Measurements from ENCODE around the gene TSPYL2. TPM values are rescaled to one million over a fixed set of nuclear protein-coding genes. Genes with fewer than 3 reads are reported as not detected.

The TSPYL2 gene
- total and polyA plus RNA-seq, 8 donors = 11.8 to 134 (median 24.0) TPM

DNA sequence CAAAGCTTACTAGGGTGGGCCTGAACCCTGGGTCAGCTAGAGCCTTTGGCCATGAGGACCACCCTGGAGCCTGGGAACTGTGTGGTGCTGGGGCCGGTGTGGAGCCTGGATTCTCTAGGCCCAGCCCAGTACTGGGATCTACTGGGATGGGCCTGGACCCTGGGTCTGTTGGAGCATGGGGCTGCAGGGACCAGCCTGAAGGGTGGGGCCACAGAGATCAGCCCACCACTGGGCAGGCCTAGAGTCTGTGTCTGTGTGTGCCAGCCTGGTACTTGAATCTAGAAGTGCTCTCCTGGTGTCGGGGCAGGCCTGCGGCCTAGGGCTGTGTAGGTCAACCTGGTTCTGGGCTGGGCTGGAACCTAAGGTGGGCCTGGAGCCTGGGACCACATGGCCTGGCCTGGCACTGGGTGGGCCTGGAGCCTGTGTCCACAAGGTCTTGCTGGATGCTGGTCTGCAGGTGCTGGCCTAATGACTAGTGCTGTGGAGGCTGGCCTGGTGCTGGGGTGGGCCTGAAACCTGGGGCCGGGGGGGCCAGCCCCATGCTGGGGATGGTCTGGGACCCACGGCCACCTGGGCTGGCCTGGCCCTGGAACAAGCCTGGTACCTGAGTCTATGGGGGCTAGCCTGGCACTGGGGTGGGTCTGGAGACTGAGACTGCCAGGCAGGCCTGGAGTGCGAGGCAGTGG, 32.8 kb downstream of the TSPYL2 start:
- Histone ChIP-seq H3K4me3 (no peak overlapping the region), H3K27ac (no peak overlapping the region), H3K9me3 (no peaks in the 10 kb centered on the region), H3K27me3 (no peaks in the 10 kb centered on the region), H3K36me3 (no peaks in the 10 kb centered on the region), H3K4me1 (no peaks in the 10 kb centered on the region)
- intact Hi-C loops (cut with DNase I) = no loop called here
- no peak for ATAC-seq
- DNase-seq = peak in 1 of 6 donors; percentile 67
- 89 to 98% methylated on average over 5 to 6 of the region's 6 CpGs for WGBS, 2 donors
- no peak for FAIRE-seq
- TF ChIP-seq, protein P1, sequence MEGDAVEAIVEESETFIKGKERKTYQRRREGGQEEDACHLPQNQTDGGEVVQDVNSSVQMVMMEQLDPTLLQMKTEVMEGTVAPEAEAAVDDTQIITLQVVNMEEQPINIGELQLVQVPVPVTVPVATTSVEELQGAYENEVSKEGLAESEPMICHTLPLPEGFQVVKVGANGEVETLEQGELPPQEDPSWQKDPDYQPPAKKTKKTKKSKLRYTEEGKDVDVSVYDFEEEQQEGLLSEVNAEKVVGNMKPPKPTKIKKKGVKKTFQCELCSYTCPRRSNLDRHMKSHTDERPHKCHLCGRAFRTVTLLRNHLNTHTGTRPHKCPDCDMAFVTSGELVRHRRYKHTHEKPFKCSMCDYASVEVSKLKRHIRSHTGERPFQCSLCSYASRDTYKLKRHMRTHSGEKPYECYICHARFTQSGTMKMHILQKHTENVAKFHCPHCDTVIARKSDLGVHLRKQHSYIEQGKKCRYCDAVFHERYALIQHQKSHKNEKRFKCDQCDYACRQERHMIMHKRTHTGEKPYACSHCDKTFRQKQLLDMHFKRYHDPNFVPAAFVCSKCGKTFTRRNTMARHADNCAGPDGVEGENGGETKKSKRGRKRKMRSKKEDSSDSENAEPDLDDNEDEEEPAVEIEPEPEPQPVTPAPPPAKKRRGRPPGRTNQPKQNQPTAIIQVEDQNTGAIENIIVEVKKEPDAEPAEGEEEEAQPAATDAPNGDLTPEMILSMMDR (IDR thresholded peaks at IDR 0.05) = no peak

DNA sequence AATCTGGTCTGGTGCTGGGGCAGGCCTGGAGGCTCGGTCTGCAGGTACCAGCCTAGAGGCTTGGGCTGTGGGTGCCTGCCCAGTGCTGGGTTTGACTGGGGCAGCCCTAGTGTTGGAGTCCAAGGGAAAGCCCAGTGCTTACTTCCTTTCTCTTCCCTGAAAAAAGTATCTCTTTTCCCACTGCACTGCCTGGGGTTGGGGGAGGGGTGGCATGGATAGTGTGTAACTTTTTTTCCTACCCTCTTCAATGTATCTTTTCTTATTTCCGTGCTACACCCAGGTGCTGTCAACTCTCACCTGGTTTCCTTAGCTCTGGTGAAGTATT, 33.3 kb downstream of the TSPYL2 start:
- FAIRE-seq (no peak), DNase-seq (no peak), ATAC-seq (no peak)
- intact Hi-C loops (cut with DNase I) = no loop called here
- Histone ChIP-seq H3K27me3 (no peaks in the 10 kb centered on the region), H3K27ac (no peak overlapping the region), H3K9me3 (no peaks in the 10 kb centered on the region), H3K4me1 (no peaks in the 10 kb centered on the region), H3K4me3 (no peak overlapping the region), H3K36me3 (no peaks in the 10 kb centered on the region)
- 83 to 96% methylated on average over 2 of the region's 2 CpGs for WGBS, 2 donors
- TF ChIP-seq, protein P1 (IDR thresholded peaks at IDR 0.05) = no peak

DNA sequence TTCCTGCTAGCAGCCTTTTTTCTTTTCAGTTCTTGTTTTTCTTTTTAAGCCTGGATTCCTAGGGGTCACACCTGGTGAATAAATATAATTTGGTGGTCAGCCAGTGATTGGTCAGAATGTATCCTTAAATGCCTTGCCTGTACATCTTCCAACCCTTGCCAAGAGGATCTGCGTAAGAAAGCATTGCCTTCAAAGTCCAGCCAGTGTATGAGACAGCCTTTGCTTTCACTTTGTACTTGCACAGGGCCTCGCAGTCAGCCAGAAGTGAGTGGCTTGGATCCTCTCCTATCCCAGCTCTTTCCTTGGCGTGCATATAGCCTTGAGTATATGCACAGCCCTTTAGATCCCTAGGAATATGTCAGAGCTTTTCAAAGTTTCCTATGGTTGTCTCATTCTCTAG, 33.9 kb downstream of the TSPYL2 start:
- DNase-seq = no peak
- Histone ChIP-seq H3K4me1 (no peaks in the 10 kb centered on the region), H3K36me3 (no peaks in the 10 kb centered on the region), H3K4me3 (no peak overlapping the region), H3K27ac (no peak overlapping the region), H3K9me3 (no peaks in the 10 kb centered on the region), H3K27me3 (no peaks in the 10 kb centered on the region)
- intact Hi-C loops (cut with DNase I) = no loop called here
- 79 to 93% methylated on average over 3 of the region's 3 CpGs for WGBS, 2 donors
- TF ChIP-seq, protein P1 (IDR thresholded peaks at IDR 0.05) = no peak
- peak in 1 of 4 donors; percentile 35 for ATAC-seq
- FAIRE-seq = no peak

DNA sequence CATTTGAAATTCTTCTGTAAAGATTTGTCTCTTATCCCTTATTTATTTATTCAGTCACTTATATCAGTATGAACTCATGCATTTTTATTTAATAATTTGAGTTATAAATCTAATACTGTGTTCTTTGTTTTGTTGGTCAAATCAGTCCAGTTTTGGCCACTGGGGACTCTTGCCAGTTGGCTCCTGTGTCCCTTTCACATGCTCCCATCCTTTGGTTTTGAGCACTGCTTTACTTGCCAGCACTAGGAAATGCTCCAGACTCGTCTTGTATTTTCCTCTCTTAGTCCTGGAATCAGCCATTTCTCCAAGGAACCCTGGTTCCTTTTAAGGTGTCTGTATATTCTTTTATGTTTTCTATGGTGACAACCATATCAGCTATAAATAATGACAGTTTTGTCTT, 39.8 kb downstream of the TSPYL2 start:
- no peak overlapping the region for H3K27ac ChIP-seq
- 33 to 61% methylated on average over 1 of the region's 1 CpG for whole genome bisulfite sequencing, 2 donors
- DNase-seq (no peak), ATAC-seq (no peak), FAIRE-seq (no peak)
- H3K27me3 ChIP-seq = no peaks in the 10 kb centered on the region
- no peaks in the 10 kb centered on the region for H3K9me3 ChIP-seq
- no peaks in the 10 kb centered on the region for H3K4me1 ChIP-seq
- TF ChIP-seq, protein P1 (IDR thresholded peaks at IDR 0.05) = no peak
- H3K36me3 ChIP-seq = no peaks in the 10 kb centered on the region
- intact Hi-C loops (cut with DNase I) = no loop called here
- H3K4me3 ChIP-seq = no peak overlapping the region

DNA sequence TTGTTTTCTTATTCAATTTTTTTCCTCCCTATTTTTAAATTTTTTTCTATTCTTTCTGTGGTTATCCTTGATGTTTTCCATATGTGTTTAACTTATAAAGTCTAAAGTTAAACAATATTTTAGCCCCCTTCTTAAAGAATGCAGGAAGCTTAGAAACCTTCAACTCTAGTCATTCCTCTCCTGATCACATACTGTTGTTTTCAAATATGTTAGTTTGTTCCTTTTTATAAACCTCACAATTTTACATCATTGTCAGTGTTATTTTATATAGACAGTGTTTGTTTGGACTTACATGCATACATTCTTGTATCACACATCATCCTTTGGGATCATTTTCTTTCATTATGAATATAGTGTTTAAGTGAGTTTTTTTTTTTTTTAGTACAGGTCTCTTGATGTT, 43.3 kb downstream of the TSPYL2 start:
- Histone ChIP-seq H3K4me3 (no peak overlapping the region), H3K9me3 (no peaks in the 10 kb centered on the region), H3K4me1 (no peaks in the 10 kb centered on the region), H3K36me3 (no peaks in the 10 kb centered on the region), H3K27me3 (peaks cover 0 to 1% (median 0%) of the 10 kb centered on the region in 4 donors), H3K27ac (no peak overlapping the region)
- ATAC-seq = no peak
- TF ChIP-seq, protein P1 (IDR thresholded peaks at IDR 0.05) = no peak
- DNase-seq = no peak
- peak; percentile 81 for FAIRE-seq
- intact Hi-C loops (cut with DNase I) = no loop called here
